H1 (cell line): Measurements from ENCODE around the gene MSTN. TPM values are rescaled to one million over a fixed set of nuclear protein-coding genes. Genes with fewer than 3 reads are reported as not detected.

Source experiments
- CTCF ChIA-PET: fragments of 300-600 bp; sonication (Branson Sonifier 250); formaldehyde crosslinking; loops from one replicate; lab custom pipeline; 2021; ENCODE audit not compliant: partially characterized antibody; lab: Charles Lee
- POLR2A ChIA-PET: fragments of 300-600 bp; sonication (Branson Sonifier 250); formaldehyde crosslinking; loops from one replicate; lab custom pipeline; 2021; ENCODE audit warnings: inconsistent platforms; ENCODE audit not compliant: partially characterized antibody; lab: Charles Lee
- DNase-seq, 2 experiments: peaks; one replicate each; pipeline versions ENCODE4 v3.0.0 to v3.0.0-alpha.2; 2010 to 2022; ENCODE audit warnings: low spot score in 2 of 2, low read depth in 1 of 2, mixed read lengths in 1 of 2
- FAIRE-seq: peaks from 2 replicates; lab custom pipeline; 2011; peaks lifted over from hg19 to GRCh38; lab: Jason Lieb, UNC
- H2AFZ ChIP-seq: 2 replicates; pipeline ENCODE4 v1.8.1; 2012; ENCODE audit warnings: low read length, inconsistent platforms
- H2AK5ac ChIP-seq: 2 replicates; pipeline ENCODE4 v1.6.1; 2013; ENCODE audit warnings: low read depth, low read length
- H2BK120ac ChIP-seq: replicated peaks from 2 replicates; pipeline ENCODE3; 2013; ENCODE audit warnings: low read depth, low read length, inconsistent platforms
- H2BK12ac ChIP-seq: 2 replicates; pipeline ENCODE4 v1.6.1; 2013; ENCODE audit warnings: low read depth, low read length
- H2BK15ac ChIP-seq: 2 replicates; pipeline ENCODE4 v1.6.1; 2013; ENCODE audit warnings: low read length
- H2BK20ac ChIP-seq: 2 replicates; pipeline ENCODE4 v1.6.1; 2013; ENCODE audit warnings: low read length
- H2BK5ac ChIP-seq: 2 replicates; pipeline ENCODE4 v1.6.1; 2013; ENCODE audit warnings: low read depth, low read length
- H3K14ac ChIP-seq: 2 replicates; pipeline ENCODE4 v1.6.1; 2013; ENCODE audit warnings: inconsistent platforms; ENCODE audit not compliant: insufficient read length
- H3K18ac ChIP-seq: 2 replicates; pipeline ENCODE4 v1.6.1; 2013; ENCODE audit warnings: low read length; ENCODE audit errors: extremely low read depth
- H3K23ac ChIP-seq: 2 replicates; pipeline ENCODE4 v1.6.1; 2013; ENCODE audit warnings: inconsistent platforms; ENCODE audit not compliant: insufficient read length
- H3K23me2 ChIP-seq: 2 replicates; pipeline ENCODE4 v1.6.1; 2013; ENCODE audit warnings: low read depth, low read length
- H3K27ac ChIP-seq: 2 replicates; pipeline ENCODE4 v1.6.1; 2011; ENCODE audit warnings: low read depth, low read length, inconsistent platforms
- H3K27me3 ChIP-seq, 4 experiments: replicated peaks in 1 of 4; 1 replicate in 1 of 4; 2 replicates in 3 of 4; pipeline versions ENCODE4 v1.6.1 to v1.8.1; 2011 to 2013; ENCODE audit warnings: low read length in 3 of 4, mild to moderate bottlenecking in 3 of 4, inconsistent platforms in 2 of 4, mixed read lengths in 2 of 4, moderate library complexity in 1 of 4; ENCODE audit not compliant: control insufficient read depth in 3 of 4, insufficient read depth in 3 of 4; ENCODE audit errors: extremely low read depth in 1 of 4
- H3K36me3 ChIP-seq, 4 experiments: 2 replicates each; pipeline versions ENCODE4 v1.6.1 to v1.8.1; 2011 to 2013; ENCODE audit warnings: mild to moderate bottlenecking in 4 of 4, low read length in 3 of 4, moderate library complexity in 2 of 4, control low read depth in 1 of 4, inconsistent platforms in 1 of 4; ENCODE audit not compliant: insufficient read depth in 4 of 4, control insufficient read depth in 2 of 4
- H3K4ac ChIP-seq: replicated peaks from 2 replicates; pipeline ENCODE3; 2013; ENCODE audit warnings: low read length, low read depth, mixed read lengths, inconsistent platforms; ENCODE audit not compliant: insufficient read length
- H3K4me1 ChIP-seq, 4 experiments: replicated peaks in 1 of 4; 1 replicate in 1 of 4; 2 replicates in 3 of 4; pipeline versions ENCODE4 v1.6.1 to v1.8.1; 2011 to 2013; ENCODE audit warnings: low read length in 3 of 4, inconsistent platforms in 2 of 4, mixed read lengths in 1 of 4; ENCODE audit not compliant: insufficient read depth in 4 of 4, control insufficient read depth in 3 of 4
- H3K4me2 ChIP-seq, 2 experiments: 2 replicates each; pipeline versions ENCODE4 v1.6.1 to v1.8.1; 2011 to 2013; ENCODE audit warnings: low read depth in 2 of 2, low read length in 2 of 2, control low read depth in 1 of 2, inconsistent platforms in 1 of 2, mild to moderate bottlenecking in 1 of 2; ENCODE audit not compliant: insufficient read depth in 1 of 2
- H3K4me3 ChIP-seq, 4 experiments: fragments of 200-600, 300-600 bp in 1 of 4; sonication (generic), shearing (Covaris generic), sonication (Bioruptor Twin) in 1 of 4; 2 replicates each; pipeline versions ENCODE4 v1.5.1 to v1.8.1; 2011 to 2016; ENCODE audit warnings: low read length in 4 of 4, low read depth in 3 of 4, control low read depth in 2 of 4, inconsistent platforms in 2 of 4, mild to moderate bottlenecking in 2 of 4, mixed read lengths in 1 of 4, moderate library complexity in 1 of 4; ENCODE audit not compliant: insufficient read depth in 2 of 4; ENCODE audit errors: extremely low read depth in 1 of 4
- H3K56ac ChIP-seq: replicated peaks from 2 replicates; pipeline ENCODE3; 2013; ENCODE audit warnings: low read depth, mild to moderate bottlenecking, mixed read lengths, low read length, inconsistent platforms; ENCODE audit not compliant: insufficient read length
- H3K79me1 ChIP-seq: 2 replicates; pipeline ENCODE4 v1.6.1; 2013; ENCODE audit warnings: low read depth, low read length, control low read depth
- H3K79me2 ChIP-seq, 2 experiments: 2 replicates each; pipeline versions ENCODE4 v1.6.1 to v1.8.1; 2012 to 2013; ENCODE audit warnings: low read length in 2 of 2, mild to moderate bottlenecking in 2 of 2, inconsistent platforms in 1 of 2; ENCODE audit not compliant: insufficient read depth in 2 of 2, control insufficient read depth in 1 of 2
- H3K9ac ChIP-seq, 4 experiments: replicated peaks in 1 of 4; 1 replicate in 1 of 4; 2 replicates in 3 of 4; pipeline versions ENCODE4 v1.6.1 to v1.8.1; 2011 to 2013; ENCODE audit warnings: low read depth in 3 of 4, low read length in 3 of 4, control low read depth in 2 of 4, mild to moderate bottlenecking in 2 of 4, moderate library complexity in 2 of 4, inconsistent platforms in 1 of 4; ENCODE audit errors: extremely low read depth in 1 of 4
- H3K9me3 ChIP-seq, 2 experiments: 2 replicates each; pipeline versions ENCODE4 v1.6.1 to v1.8.1; 2012 to 2013; ENCODE audit warnings: mild to moderate bottlenecking in 2 of 2, moderate library complexity in 2 of 2, control low read depth in 1 of 2, inconsistent platforms in 1 of 2, low read depth in 1 of 2, low read length in 1 of 2, mixed read lengths in 1 of 2; ENCODE audit not compliant: insufficient read depth in 2 of 2
- H4K20me1 ChIP-seq, 2 experiments: replicated peaks in 1 of 2; 2 replicates each; pipeline versions ENCODE3 to v1.8.1; 2011 to 2013; ENCODE audit warnings: inconsistent platforms in 2 of 2, low read length in 2 of 2, mild to moderate bottlenecking in 1 of 2; ENCODE audit not compliant: insufficient read depth in 2 of 2, control insufficient read depth in 1 of 2
- H4K5ac ChIP-seq: 2 replicates; pipeline ENCODE4 v1.6.1; 2013; ENCODE audit warnings: low read length, low read depth, mixed read lengths, inconsistent platforms; ENCODE audit not compliant: insufficient read length
- H4K8ac ChIP-seq: 2 replicates; pipeline ENCODE4 v1.8.0; 2013; ENCODE audit warnings: mild to moderate bottlenecking, moderate library complexity, low read length, inconsistent platforms; ENCODE audit not compliant: insufficient read depth; ENCODE audit errors: extremely low read depth
- H4K91ac ChIP-seq: replicated peaks from 2 replicates; pipeline ENCODE3; 2013; ENCODE audit warnings: low read length, mixed read lengths, inconsistent platforms; ENCODE audit not compliant: insufficient read length
- CREB1 ChIP-seq: IDR thresholded peaks from 2 replicates; pipeline ENCODE4 v1.6.1; 2012; ENCODE audit warnings: inconsistent platforms
- HDAC2 ChIP-seq, 2 experiments: fragments of 300-600 bp in 1 of 2; sonication (generic) in 1 of 2; IDR thresholded peaks; 2 replicates each; pipeline ENCODE4 v1.6.1; 2011 to 2012; ENCODE audit warnings: low read depth in 2 of 2, low read length in 2 of 2, mild to moderate bottlenecking in 2 of 2, moderate library complexity in 2 of 2, borderline replicate concordance in 1 of 2, inconsistent platforms in 1 of 2
- POLR2A ChIP-seq, 2 experiments: IDR thresholded peaks; 1 replicate in 1 of 2; 2 replicates in 1 of 2; pipeline ENCODE4 v1.6.1; 2011; ENCODE audit warnings: low read depth in 2 of 2, low read length in 2 of 2, mild to moderate bottlenecking in 2 of 2; ENCODE audit errors: control extremely low read depth in 1 of 2
- POLR2AphosphoS5 ChIP-seq: IDR thresholded peaks from 2 replicates; pipeline ENCODE4 v1.6.1; 2011; ENCODE audit warnings: low read depth, low read length
- RNF2 ChIP-seq: fragments of 200-900, 300-1000 bp; sonication (generic); IDR thresholded peaks from 2 replicates; pipeline ENCODE4 v1.7.1; 2016; ENCODE audit warnings: borderline replicate concordance, low read depth, mild to moderate bottlenecking, antibody characterized with exemption, low read length; ENCODE audit not compliant: poor library complexity, severe bottlenecking; ENCODE audit errors: missing control alignments
- SAP30 ChIP-seq: fragments of 300-600 bp; sonication (generic); IDR thresholded peaks from 2 replicates; pipeline ENCODE4 v1.7.1; 2012; ENCODE audit warnings: low read length, moderate library complexity, mild to moderate bottlenecking, inconsistent platforms; ENCODE audit not compliant: insufficient read depth, insufficient replicate concordance
- SIRT6 ChIP-seq: IDR thresholded peaks from one replicate; pipeline ENCODE4 v1.7.1; 2012; ENCODE audit warnings: low read length, inconsistent platforms
- SIX5 ChIP-seq: IDR thresholded peaks from 2 replicates; pipeline ENCODE4 v1.6.1; 2011; ENCODE audit warnings: mild to moderate bottlenecking, low read depth, low read length
- SRF ChIP-seq: IDR thresholded peaks from 2 replicates; pipeline ENCODE4 v1.6.1; 2011; ENCODE audit warnings: mild to moderate bottlenecking, low read depth, low read length, moderate library complexity
- YY1 ChIP-seq: IDR thresholded peaks from 2 replicates; pipeline ENCODE4 v1.6.1; 2011; ENCODE audit warnings: low read depth, mild to moderate bottlenecking, low read length
- WGBS, 2 experiments: shearing (Covaris generic) in 1 of 2; methylation state at CpG; one replicate each; pipeline versions ENCODE4 v1.1.6 to v1.1.7; 2013 to 2015; ENCODE audit warnings: low lambda C conversion rate in 2 of 2, mixed read lengths in 2 of 2, inconsistent platforms in 1 of 2, low coverage in 1 of 2, missing lambda C conversion rate in 1 of 2; ENCODE audit not compliant: insufficient replicate concordance in 2 of 2, insufficient coverage in 1 of 2, insufficient read length in 1 of 2; ENCODE audit errors: extremely low coverage in 1 of 2, missing lambda C conversion rate in 1 of 2; 5-methylcytosine and 5-hydroxymethylcytosine counted together
- polyA plus RNA-seq, 7 experiments: library from polyadenylated mRNA; depleted of rRNA in 3 of 7; stranded (reverse) in 5 of 7; unstranded in 2 of 7; fragments of >200 nt in 5 of 7; fragments of 200-250 nt in 2 of 7; gene quantifications; 1 replicate in 5 of 7; 2 replicates in 1 of 7; 4 replicates in 1 of 7; pipeline versions ENCODE4 v1.2.1 to v1.2.3, GENCODE V29; 2011 to 2013; ENCODE audit warnings: missing spikeins in 2 of 7, mixed read lengths in 2 of 7
- total RNA-seq: library from RNA; stranded (reverse); fragmentation: NEBNext Ultra II Directional; extraction: Animal tissue kit (Norgen Biotek cat#: 25700); gene quantifications from 2 replicates; pipeline ENCODE4 v1.2.1, GENCODE V29; 2021
- TF ChIP-seq, protein P1 (sequence below): IDR thresholded peaks from 2 replicates; pipeline ENCODE4 v1.6.1; 2012; ENCODE audit warnings: inconsistent platforms

The MSTN gene
- total and polyA plus RNA-seq, 2 of the 8 experiments (the other 6 are each of a cell fraction or from before 2014, with no cell fraction given) = not detected

DNA sequence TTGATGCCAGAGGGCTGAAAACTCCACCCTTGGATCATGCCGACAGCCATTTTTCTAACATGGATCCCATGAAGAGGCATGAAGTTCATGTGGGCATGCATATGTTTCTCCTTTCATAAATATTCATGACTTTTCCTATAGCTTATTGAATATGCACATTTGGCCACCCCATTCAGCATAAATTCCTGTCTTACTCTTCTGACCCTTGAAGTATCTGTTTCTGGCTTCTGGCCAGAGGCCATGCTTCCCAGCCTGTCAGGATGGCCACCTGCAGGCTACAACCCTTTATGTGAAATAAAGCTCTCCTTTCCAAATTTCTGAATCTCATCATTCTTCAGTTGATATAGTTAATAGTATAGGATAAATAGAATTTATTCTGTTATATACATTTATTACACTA, 19.6 kb upstream of the MSTN start:
- DNase-seq (no peak), FAIRE-seq (no peak)
- WGBS, 2 experiments = 71% methylated on average over 1 of the region's 1 CpG; no CpG with 5 or more reads in 1 of the 2 experiments
- no peak overlapping the region for H3K27ac ChIP-seq
- no peak overlapping the region for H2BK15ac ChIP-seq
- no peaks in the 10 kb centered on the region for H3K79me1 ChIP-seq
- no peak overlapping the region for H4K91ac ChIP-seq
- no peaks in the 10 kb centered on the region for H3K36me3 ChIP-seq
- TF ChIP-seq SRF (no peak), POLR2A (IDR thresholded peaks at IDR 0.05; ENCODE audit: control extremely low read depth in 1 of 2, low read depth in 2 of 2, low read length in 2 of 2) (no peak), HDAC2 (IDR thresholded peaks at IDR 0.05; ENCODE audit: borderline replicate concordance in 1 of 2, low read depth in 2 of 2, low read length in 2 of 2) (no peak), SIRT6 (no peak), CREB1 (no peak), POLR2AphosphoS5 (no peak), SAP30 (no peak), SIX5 (no peak), RNF2 (no peak), YY1 (no peak)
- TF ChIP-seq, protein P1, sequence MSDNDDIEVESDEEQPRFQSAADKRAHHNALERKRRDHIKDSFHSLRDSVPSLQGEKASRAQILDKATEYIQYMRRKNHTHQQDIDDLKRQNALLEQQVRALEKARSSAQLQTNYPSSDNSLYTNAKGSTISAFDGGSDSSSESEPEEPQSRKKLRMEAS = no peak
- H3K4me3 ChIP-seq = no peak overlapping the region
- H3K27me3 ChIP-seq = no peaks in the 10 kb centered on the region
- no peak overlapping the region for H2AFZ ChIP-seq
- CTCF ChIA-PET = interaction anchor here (0.6 to 5.2 kb wide), 7 partner anchors 11 to 279 kb away, joined by 3 to 26 read pairs (median 4); no protein-coding TSS in a partner anchor
- no peak overlapping the region for H3K56ac ChIP-seq
- no peak overlapping the region for H3K18ac ChIP-seq
- H2BK12ac ChIP-seq = no peak overlapping the region
- H3K4ac ChIP-seq = no peak overlapping the region
- H3K4me1 ChIP-seq = no peaks in the 10 kb centered on the region
- H3K23ac ChIP-seq = no peak overlapping the region
- no peaks in the 10 kb centered on the region for H4K20me1 ChIP-seq
- no peaks in the 10 kb centered on the region for H3K9me3 ChIP-seq
- H3K9ac ChIP-seq = no peak overlapping the region
- H4K8ac ChIP-seq = no peak overlapping the region
- H2BK5ac ChIP-seq = no peak overlapping the region
- H2BK20ac ChIP-seq = no peak overlapping the region
- H2AK5ac ChIP-seq = no peak overlapping the region
- H4K5ac ChIP-seq = no peak overlapping the region
- no peak overlapping the region for H2BK120ac ChIP-seq
- POLR2A ChIA-PET = no interaction called here
- no peak overlapping the region for H3K4me2 ChIP-seq
- no peaks in the 10 kb centered on the region for H3K79me2 ChIP-seq
- H3K14ac ChIP-seq = no peak overlapping the region
- no peaks in the 10 kb centered on the region for H3K23me2 ChIP-seq
